Suprapubic skin (tissue), 4 donors: ENCODE measurements around the gene USP31. TPM values are rescaled to one million over a fixed set of nuclear protein-coding genes. Genes with fewer than 3 reads are reported as not detected.
A peak's percentile ranks its signal among the peaks of the same experiment; 100 is the strongest.

Experiments used
- DNase-seq, 2 donors: peaks; one replicate each; pipeline ENCODE4 v3.0.0-alpha.2; 2019; ENCODE audit warnings: low spot score in 2 of 2
- H3K27ac ChIP-seq: fragments of 200-600 bp; sonication (generic); one replicate; pipeline ENCODE4 v1.5.1; 2019
- H3K27me3 ChIP-seq: fragments of 200-600 bp; sonication (generic); one replicate; pipeline ENCODE4 v1.5.1; 2019
- H3K36me3 ChIP-seq: fragments of 200-600 bp; sonication (generic); one replicate; pipeline ENCODE4 v1.5.1; 2019
- H3K4me1 ChIP-seq: fragments of 200-600 bp; sonication (generic); one replicate; pipeline ENCODE4 v1.5.1; 2019
- H3K4me3 ChIP-seq: fragments of 200-600 bp; sonication (generic); one replicate; pipeline ENCODE4 v1.5.1; 2019; ENCODE audit warnings: mild to moderate bottlenecking
- H3K9me3 ChIP-seq: fragments of 200-600 bp; sonication (generic); one replicate; pipeline ENCODE4 v1.5.1; 2019
- CTCF ChIP-seq, 2 donors: fragments of 200-600 bp in 1 of 2; fragments of 450-650 bp in 1 of 2; sonication (generic) in 1 of 2; IDR thresholded peaks; one replicate each; pipeline ENCODE4 v1.5.1; 2016 to 2019; ENCODE audit warnings: antibody characterized with exemption in 2 of 2, mild to moderate bottlenecking in 1 of 2, moderate library complexity in 1 of 2
- EP300 ChIP-seq: sonication (generic); formaldehyde crosslinking; IDR thresholded peaks from one replicate; pipeline ENCODE4 v1.6.1; 2017; ENCODE audit warnings: antibody characterized with exemption
- POLR2A ChIP-seq, 2 donors: fragments of 450-650 bp; IDR thresholded peaks; one replicate each; pipeline ENCODE4 v1.6.1; 2017; ENCODE audit warnings: antibody characterized with exemption in 2 of 2, mild to moderate bottlenecking in 2 of 2, moderate library complexity in 2 of 2
- POLR2AphosphoS5 ChIP-seq, 3 donors: sonication (generic); formaldehyde crosslinking; IDR thresholded peaks; one replicate each; pipeline ENCODE4 v1.6.1; 2017; ENCODE audit warnings: antibody characterized with exemption in 3 of 3
- WGBS: methylation state at CpG from one replicate; pipeline ENCODE4 v1.1.5; 2018; 5-methylcytosine and 5-hydroxymethylcytosine counted together
- total RNA-seq, 4 donors: library from RNA; depleted of rRNA; stranded (reverse); fragments of >200 nt; gene quantifications; one replicate each; pipeline ENCODE4 v1.1.0, GENCODE V29; 2016

USP31 gene
- total RNA-seq, 4 donors from 2014 or later: 22.0 to 44.7 (median 31.2) TPM

- H3K4me3 ChIP-seq: no peak overlapping the region
- DNase-seq: no peak
- no peaks in the 10 kb centered on the region for H3K36me3 ChIP-seq
- peaks cover 36% of the 10 kb centered on the region for H3K4me1 ChIP-seq
- TF ChIP-seq POLR2AphosphoS5 (IDR thresholded peaks at IDR 0.05) (no peak), CTCF (IDR thresholded peaks at IDR 0.05) (no peak), EP300 (peak; percentile 96)
- H3K27ac ChIP-seq: no peak overlapping the region
- no peaks in the 10 kb centered on the region for H3K9me3 ChIP-seq
- WGBS: 65% methylated on average over 8 of the region's 8 CpGs
- no peaks in the 10 kb centered on the region for H3K27me3 ChIP-seq
Observed at GRCh38 chr16:23124315-23124714, 24.9 kb downstream of the USP31 start.

GRCh38 chr16:23122144-23122543, 27.1 kb downstream of the USP31 start:
- no peak for DNase-seq
- H3K27ac ChIP-seq: no peak overlapping the region
- peaks cover 52% of the 10 kb centered on the region for H3K4me1 ChIP-seq
- TF ChIP-seq POLR2A (IDR thresholded peaks at IDR 0.05): no peak
- TF ChIP-seq POLR2AphosphoS5 (IDR thresholded peaks at IDR 0.05): no peak
- no peak for TF ChIP-seq EP300
- TF ChIP-seq CTCF (IDR thresholded peaks at IDR 0.05): no peak
- H3K4me3 ChIP-seq: no peak overlapping the region
- H3K27me3 ChIP-seq: no peaks in the 10 kb centered on the region
- H3K36me3 ChIP-seq: no peaks in the 10 kb centered on the region
- WGBS: 75% methylated on average over 5 of the region's 5 CpGs
- no peaks in the 10 kb centered on the region for H3K9me3 ChIP-seq

- peaks cover 52% of the 10 kb centered on the region for H3K4me1 ChIP-seq
- no peak overlapping the region for H3K27ac ChIP-seq
Observed at GRCh38 chr16:23121024-23121423, 28.2 kb downstream of the USP31 start.

GRCh38 chr16:23120562-23120961, 28.7 kb downstream of the USP31 start:
- WGBS: 79% methylated on average over 4 of the region's 4 CpGs
- no peaks in the 10 kb centered on the region for H3K9me3 ChIP-seq
- no peaks in the 10 kb centered on the region for H3K36me3 ChIP-seq
- H3K4me1 ChIP-seq: peaks cover 52% of the 10 kb centered on the region
- H3K27me3 ChIP-seq: no peaks in the 10 kb centered on the region
- TF ChIP-seq EP300 (no peak), CTCF (IDR thresholded peaks at IDR 0.05) (no peak), POLR2A (IDR thresholded peaks at IDR 0.05) (no peak), POLR2AphosphoS5 (IDR thresholded peaks at IDR 0.05) (no peak)
- DNase-seq: no peak
- H3K4me3 ChIP-seq: no peak overlapping the region
- peak overlapping the region; percentile 54 for H3K27ac ChIP-seq

More at GRCh38 chr16:23121024-23121423, 28.2 kb downstream of the USP31 start:
- DNase-seq: no peak
- H3K27me3 ChIP-seq: no peaks in the 10 kb centered on the region
- 48% methylated on average over 3 of the region's 3 CpGs for WGBS
- TF ChIP-seq POLR2A (IDR thresholded peaks at IDR 0.05): no peak
- no peak overlapping the region for H3K4me3 ChIP-seq
- no peaks in the 10 kb centered on the region for H3K36me3 ChIP-seq
- no peaks in the 10 kb centered on the region for H3K9me3 ChIP-seq

GRCh38 chr16:23119570-23119969, 29.7 kb downstream of the USP31 start:
- Histone ChIP-seq H3K4me1 (peaks cover 51% of the 10 kb centered on the region), H3K27ac (peak overlapping the region; percentile 60), H3K4me3 (no peak overlapping the region), H3K9me3 (no peaks in the 10 kb centered on the region), H3K27me3 (no peaks in the 10 kb centered on the region), H3K36me3 (no peaks in the 10 kb centered on the region)
- no peak for DNase-seq
- WGBS: 38% methylated on average over 2 of the region's 2 CpGs
- TF ChIP-seq POLR2AphosphoS5 (IDR thresholded peaks at IDR 0.05) (no peak), POLR2A (IDR thresholded peaks at IDR 0.05) (no peak), CTCF (IDR thresholded peaks at IDR 0.05) (no peak)
